CD4-positive, alpha-beta T cell treated with Interleukin-6 at 100 ng/mL for 8 hours (primary cell): ENCODE results near the gene KIF5B.
"Not testable (repeated sequence)": the region's sequence is repeated elsewhere in the genome, so short reads cannot be mapped to it uniquely, and the experiment has no call there.

Source experiments
- DNase-seq: peaks from one replicate; pipeline ENCODE4 v3.0.0-alpha.2; 2020; ENCODE audit warnings: mixed read lengths, low spot score

KIF5B gene

DNA sequence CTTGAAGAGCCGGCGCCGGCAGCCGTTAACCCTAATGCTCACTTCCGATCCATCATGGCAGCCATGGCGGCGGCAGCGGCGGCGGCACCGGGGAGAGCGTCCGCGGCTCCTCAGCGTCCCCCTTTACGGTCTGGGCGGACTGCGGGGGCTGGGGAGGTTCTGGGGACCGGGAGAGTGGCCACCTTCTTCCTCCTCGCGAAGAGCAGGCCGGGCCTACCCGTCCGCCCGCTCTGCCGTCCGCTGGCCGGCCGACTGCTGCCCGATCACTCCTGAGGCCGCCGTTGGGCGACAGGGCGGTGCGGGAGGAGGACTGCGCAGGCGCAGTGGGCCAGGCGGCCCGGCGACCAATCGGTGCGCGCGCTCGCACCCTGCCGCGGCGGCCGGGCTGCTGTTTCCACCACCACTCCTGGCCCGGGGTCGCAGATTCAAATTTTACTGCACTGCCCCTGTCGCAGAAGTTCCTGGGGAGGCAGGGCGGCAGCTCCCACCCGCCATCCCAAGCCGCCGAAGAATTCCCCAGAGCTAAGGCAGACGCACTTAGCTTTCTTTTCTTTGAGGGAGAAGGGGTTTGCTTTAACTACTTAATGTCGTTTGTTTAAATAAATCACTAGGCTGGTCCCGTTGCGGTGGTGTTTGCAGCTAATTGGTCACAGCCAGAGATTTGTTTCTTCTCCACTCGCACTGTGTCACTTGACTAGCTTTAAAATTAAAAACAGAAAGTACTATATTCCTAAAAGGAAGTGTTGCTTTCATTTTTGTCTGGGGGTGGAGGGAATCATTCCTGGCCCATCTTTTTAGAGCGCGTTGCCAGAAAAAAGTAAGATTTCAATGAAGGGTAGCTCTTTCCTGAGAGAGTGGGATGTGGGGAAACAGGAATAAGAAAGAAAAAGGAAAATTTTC is at the start of gene KIF5B:
Gene KIF5B, minus strand, starts transcription at position 290 of the 900 bp plus-strand sequence. CDS start 452 bp downstream, outside the sequence.
- peak; percentile 84 for DNase-seq

GRCh38 chr10:32105782-32106382 is 49.7 kb upstream of the KIF5B start:
- DNase-seq = no peak

DNA sequence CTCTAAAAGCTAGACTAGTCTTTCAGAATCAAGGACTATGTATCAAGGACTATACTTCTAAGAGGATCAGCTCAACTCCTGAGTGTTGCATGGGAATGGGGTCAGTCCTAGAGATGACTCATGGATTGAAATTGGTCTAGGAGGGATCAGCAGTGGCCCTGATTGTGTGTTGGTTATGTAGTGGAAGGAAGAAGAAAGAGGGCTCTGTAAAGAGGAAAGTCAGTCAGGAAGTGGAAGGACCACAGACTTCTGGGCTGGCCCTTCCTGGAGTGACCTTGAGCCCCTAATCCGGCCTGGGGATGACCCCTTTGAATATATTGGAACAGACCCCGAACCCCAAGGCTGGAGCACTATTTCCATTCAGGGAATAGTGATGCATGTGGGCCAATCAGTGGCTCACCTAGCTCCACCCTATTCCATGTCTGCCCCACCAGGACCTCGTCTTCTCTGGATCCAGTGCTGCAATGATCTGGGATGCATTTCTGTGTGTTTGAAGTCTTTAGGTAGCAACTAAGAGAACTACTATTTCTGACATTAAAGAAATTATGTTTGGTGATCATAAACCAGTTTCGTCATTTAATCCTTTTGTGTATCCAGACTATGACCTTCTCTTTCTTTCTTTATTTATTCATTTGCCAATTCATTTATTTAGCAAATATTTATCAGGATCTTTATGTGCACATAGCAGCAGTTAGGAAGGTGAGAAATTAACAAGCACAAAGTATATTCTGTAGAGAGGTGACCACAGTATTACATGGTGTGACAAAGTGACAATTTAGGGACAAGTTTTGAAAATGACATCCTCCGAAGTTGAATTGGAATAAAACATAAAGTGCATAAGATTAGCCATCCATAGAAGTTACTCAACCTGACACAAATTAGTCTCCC is 48.6 kb upstream of the KIF5B start:
- DNase-seq = no peak

DNA sequence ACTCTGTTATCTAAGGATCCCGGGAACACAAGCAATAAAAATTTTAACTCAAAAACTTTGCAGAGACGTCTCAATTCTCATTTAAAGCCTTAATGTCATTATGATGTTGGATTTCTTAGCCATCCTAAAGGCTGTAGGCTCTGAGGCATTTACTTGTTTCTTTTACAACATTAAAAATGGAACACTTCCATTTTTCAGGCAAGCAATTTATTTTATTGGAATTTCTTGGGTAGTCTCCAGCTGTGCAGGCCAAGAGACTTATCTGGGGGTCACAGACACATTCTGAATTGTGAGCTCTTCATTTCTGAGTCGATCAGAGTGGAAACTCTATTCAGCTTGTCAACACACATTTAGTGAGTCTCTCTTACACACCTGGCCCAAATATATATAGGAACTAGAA is 48.0 kb upstream of the KIF5B start:
- no peak for DNase-seq

GRCh38 chr10:32103721-32104120 is 47.5 kb upstream of the KIF5B start:
- no peak for DNase-seq

GRCh38 chr10:32098566-32099259 is 42.5 kb upstream of the KIF5B start:
- DNase-seq = not testable (repeated sequence)

GRCh38 chr10:32095116-32095733 is 39.0 kb upstream of the KIF5B start:
- DNase-seq = no peak

- no peak for DNase-seq
Measured at GRCh38 chr10:32093650-32094049, 37.4 kb upstream of the KIF5B start.

DNA sequence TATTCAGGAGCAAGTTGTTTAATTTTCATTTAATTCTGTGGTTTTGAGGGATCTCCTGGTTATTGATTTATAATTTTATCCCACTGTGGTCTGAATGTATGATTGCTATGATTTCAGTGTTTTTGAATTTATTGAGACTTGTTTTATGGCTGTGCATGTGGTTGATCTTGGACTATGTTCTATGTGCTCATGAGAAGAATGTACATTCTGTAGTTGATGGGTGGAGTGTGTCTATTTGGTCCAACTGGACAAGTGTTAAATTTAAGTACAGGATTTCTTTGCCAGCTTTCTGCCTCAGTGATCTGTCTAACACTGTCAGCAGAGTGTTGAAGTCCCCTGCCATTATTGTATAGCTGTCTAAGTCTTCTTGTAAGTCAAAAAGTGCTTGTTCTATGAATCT is 34.8 kb upstream of the KIF5B start:
- DNase-seq = no peak

DNA sequence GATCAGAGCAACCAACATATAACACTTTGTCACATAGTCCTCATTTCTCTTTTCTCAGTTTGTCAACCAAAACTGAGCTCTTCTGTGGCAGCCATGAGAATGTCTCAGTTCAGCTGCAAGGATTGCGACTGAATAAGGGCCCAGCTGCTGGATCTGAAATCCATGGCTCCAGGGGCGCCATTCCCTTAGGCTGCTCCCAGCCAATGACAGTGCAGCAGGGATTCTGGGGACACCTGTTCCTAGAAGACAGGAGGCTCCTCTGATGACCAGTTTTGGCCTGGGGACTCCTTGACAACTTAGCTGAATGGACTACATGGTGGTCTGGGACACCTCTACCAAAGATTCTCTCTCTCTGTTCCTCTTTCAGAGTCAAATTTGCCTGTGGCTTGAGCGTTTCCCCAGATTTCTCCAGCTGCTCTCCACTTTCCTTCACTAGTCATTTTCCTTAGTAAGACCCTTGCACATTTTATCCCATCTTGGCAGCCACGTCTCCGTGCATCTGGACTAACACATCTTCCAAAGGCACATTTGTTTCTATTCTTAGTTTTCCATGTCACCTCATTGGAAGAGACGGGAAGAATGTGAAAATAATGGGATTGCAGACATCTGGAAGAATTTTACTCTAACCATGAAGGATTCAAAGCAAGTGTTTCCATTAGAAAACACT is 28.1 kb upstream of the KIF5B start:
- DNase-seq = no peak

GRCh38 chr10:32077896-32078485 is 21.8 kb upstream of the KIF5B start:
- DNase-seq = no peak

DNA sequence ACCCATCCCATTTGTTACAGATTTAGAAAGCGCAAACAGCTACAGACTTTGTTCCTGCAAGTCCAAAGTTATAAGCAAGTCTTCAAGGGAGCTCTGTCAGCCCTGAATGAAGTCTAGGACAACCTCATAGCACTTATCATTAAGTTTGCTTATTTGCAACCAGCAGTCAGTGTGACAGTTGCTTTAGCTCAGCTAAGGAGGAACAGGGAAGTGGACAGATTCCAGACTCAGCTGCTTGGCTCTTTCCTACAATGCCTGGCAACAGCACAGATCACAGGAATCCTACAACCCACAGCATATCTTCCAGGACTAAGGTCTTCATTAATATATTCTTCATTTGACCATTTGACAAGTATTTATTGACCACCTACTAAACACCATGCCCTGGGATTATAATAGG is 17.4 kb upstream of the KIF5B start:
- DNase-seq = no peak

DNA sequence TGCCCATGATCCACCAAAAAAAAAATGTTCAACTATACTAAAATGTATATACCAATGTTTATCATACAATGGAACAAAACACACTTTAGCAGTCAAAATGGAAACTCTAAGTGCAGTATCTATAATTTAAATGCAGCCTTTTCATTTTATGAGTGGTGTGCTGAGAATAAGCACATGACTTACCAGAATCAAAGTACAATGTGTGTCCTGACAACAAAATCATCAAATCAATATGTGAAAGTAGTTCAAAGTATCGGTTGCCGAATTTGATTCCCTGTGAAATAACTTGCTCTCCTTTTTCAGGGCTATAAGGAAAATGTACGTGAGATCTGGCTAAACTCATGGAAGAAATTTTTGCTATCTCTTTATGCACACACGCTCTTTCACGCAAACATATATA is 16.9 kb upstream of the KIF5B start:
- no peak for DNase-seq

DNA sequence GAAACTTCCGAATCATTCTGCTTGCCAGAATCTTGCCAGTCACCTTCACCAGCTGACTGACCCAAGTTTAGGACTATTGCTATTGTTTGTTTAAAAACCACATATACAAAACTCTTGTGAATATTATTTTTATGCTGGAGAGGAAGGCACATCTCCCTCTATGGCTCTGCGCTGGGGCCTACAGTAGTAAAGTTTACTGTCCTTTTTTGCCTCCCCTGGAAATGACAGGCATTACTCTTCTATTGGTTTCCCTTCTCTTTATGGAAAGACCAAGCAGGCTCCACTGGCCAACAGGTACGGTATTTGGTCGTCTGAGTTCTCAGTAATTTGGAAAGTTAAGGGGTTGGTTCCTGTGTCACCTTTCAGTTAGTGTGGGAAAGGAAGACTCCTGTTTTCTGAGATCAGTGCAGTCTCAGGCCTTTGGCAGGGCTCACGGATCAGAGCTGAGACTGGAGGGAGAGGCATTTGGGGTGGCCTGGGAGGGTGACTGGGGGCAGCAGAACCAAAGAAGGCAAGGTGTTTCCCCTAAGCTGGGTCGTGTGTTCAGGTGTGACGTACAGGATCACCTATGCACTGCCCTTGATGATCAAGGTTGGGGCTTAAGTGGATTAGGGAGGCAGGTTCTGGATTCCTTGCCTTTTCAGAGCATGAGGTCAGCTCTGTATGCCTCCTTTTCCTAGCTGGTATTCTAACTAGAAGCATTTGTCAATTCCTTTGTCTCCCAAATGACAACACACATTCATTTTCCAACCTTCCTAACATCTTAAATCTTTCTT is 16.0 kb upstream of the KIF5B start:
- DNase-seq = no peak

DNA sequence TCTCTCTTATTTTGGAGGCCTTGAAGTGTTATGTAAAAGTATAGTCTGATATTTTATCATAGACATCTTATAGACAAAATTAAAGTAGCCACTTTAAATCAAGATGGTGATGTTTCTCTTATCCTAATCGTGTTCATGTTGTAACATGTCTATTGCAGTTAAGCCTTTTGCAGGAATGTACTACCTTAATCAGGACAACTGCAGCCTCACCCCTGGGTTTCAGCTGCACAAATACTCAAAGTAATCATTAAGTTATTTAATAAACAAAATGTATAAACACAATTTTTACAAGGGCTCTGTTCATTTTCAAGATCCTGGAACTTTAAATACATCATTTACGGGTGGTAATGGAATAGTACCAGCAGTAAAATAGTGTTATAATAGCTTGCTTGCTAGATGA is 14.4 kb upstream of the KIF5B start:
- no peak for DNase-seq

- no peak for DNase-seq
Measured at GRCh38 chr10:32068569-32068968, 12.3 kb upstream of the KIF5B start.

DNA sequence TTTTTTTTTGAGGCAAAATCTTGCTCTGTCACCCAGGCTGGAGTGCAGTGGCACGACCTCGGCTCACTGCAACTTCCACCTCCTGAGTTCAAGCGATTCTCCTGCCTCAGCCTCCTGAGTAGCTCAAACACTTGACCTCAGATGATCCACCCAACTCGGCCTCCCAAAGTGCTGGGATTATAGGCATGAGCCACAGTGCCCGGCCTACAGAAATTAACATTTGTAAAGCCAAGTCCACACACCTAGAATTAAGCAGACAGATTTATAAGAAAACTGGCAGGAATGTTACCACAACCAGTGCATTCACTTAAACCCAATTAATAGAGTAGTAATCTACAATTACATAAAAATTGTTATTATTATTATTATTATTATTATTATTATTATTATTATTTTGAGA is 11.7 kb upstream of the KIF5B start:
- not testable (repeated sequence) for DNase-seq

GRCh38 chr10:32065856-32066255 is 9.6 kb upstream of the KIF5B start:
- DNase-seq = no peak

DNA sequence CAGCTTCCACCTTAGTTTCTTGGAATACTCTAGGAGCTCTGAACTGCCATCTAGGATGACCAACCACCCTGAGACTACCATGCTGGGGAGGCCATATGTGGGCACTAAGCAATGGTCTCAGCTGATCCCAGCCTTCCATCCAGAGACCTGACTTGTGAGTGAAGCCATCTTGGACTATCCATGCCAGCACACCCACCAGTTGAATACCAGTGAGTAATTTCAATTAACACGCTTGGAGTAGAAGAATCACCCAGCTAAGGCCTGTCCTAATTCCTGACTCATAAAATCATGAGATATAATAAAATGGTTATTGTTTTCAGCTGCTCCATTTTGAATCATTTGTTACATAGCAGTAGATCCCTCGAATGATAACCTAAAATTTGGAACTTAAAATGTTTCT is 5.2 kb upstream of the KIF5B start:
- DNase-seq = no peak

GRCh38 chr10:32060347-32060746 is 4.1 kb upstream of the KIF5B start:
- no peak for DNase-seq
